H9 (cell line): Measurements from ENCODE around the gene SLC14A1. TPM values are rescaled to one million over a fixed set of nuclear protein-coding genes. Genes with fewer than 3 reads are reported as not detected.

Experiments used
- DNase-seq: peaks from one replicate; pipeline ENCODE4 v3.0.0-alpha.2; 2017
- H2AFZ ChIP-seq: one replicate; pipeline ENCODE4 v1.6.1; 2013; ENCODE audit warnings: mild to moderate bottlenecking, low read length, control low read depth, moderate library complexity
- H2AK5ac ChIP-seq: 2 replicates; pipeline ENCODE4 v1.6.1; 2013; ENCODE audit warnings: low read length, control low read depth, mixed read lengths; ENCODE audit not compliant: insufficient read length
- H2BK120ac ChIP-seq: one replicate; pipeline ENCODE4 v1.6.1; 2013; ENCODE audit warnings: low read depth, mild to moderate bottlenecking, low read length, control low read depth, inconsistent platforms; ENCODE audit not compliant: poor library complexity, severe bottlenecking
- H2BK12ac ChIP-seq: 2 replicates; pipeline ENCODE4 v1.6.1; 2013; ENCODE audit warnings: low read length, control low read depth, mixed read lengths, low read depth; ENCODE audit not compliant: insufficient read length
- H2BK15ac ChIP-seq: 2 replicates; pipeline ENCODE4 v1.6.1; 2013; ENCODE audit warnings: low read depth, low read length, control low read depth
- H2BK20ac ChIP-seq: one replicate; pipeline ENCODE4 v1.6.1; 2013; ENCODE audit warnings: low read depth, mild to moderate bottlenecking, low read length, control low read depth, inconsistent platforms; ENCODE audit not compliant: poor library complexity, severe bottlenecking
- H2BK5ac ChIP-seq: 2 replicates; pipeline ENCODE4 v1.6.1; 2013; ENCODE audit warnings: low read length, control low read depth, mixed read lengths; ENCODE audit not compliant: insufficient read length
- H3K14ac ChIP-seq: 2 replicates; pipeline ENCODE4 v1.6.1; 2013; ENCODE audit warnings: low read length, control low read depth; ENCODE audit not compliant: insufficient read depth
- H3K18ac ChIP-seq: 2 replicates; pipeline ENCODE4 v1.6.1; 2013; ENCODE audit warnings: low read depth, mild to moderate bottlenecking, mixed read lengths, low read length, control low read depth; ENCODE audit not compliant: insufficient read length
- H3K23ac ChIP-seq: 2 replicates; pipeline ENCODE4 v1.6.1; 2013; ENCODE audit warnings: low read length, control low read depth, mixed read lengths, low read depth; ENCODE audit not compliant: insufficient read length
- H3K23me2 ChIP-seq: 2 replicates; pipeline ENCODE4 v1.6.1; 2013; ENCODE audit warnings: low read depth, mild to moderate bottlenecking, mixed read lengths, low read length, control low read depth; ENCODE audit not compliant: insufficient read length, poor library complexity, severe bottlenecking
- H3K27ac ChIP-seq: 2 replicates; pipeline ENCODE4 v1.5.1; 2013; ENCODE audit warnings: low read length, control low read depth, mixed read lengths, low read depth; ENCODE audit not compliant: insufficient read length
- H3K27me3 ChIP-seq: 2 replicates; pipeline ENCODE4 v1.6.1; 2013; ENCODE audit warnings: low read length, control low read depth, inconsistent platforms; ENCODE audit not compliant: insufficient read depth
- H3K4ac ChIP-seq: 2 replicates; pipeline ENCODE4 v1.6.1; 2013; ENCODE audit warnings: low read depth, mild to moderate bottlenecking, control low read depth, inconsistent platforms, low read length, moderate library complexity
- H3K4me1 ChIP-seq: 2 replicates; pipeline ENCODE4 v1.6.1; 2013; ENCODE audit warnings: low read length, control low read depth, inconsistent platforms; ENCODE audit not compliant: insufficient read depth
- H3K4me2 ChIP-seq: 2 replicates; pipeline ENCODE4 v1.6.1; 2013; ENCODE audit warnings: low read length, control low read depth, mixed read lengths; ENCODE audit not compliant: insufficient read length, insufficient read depth
- H3K56ac ChIP-seq: 2 replicates; pipeline ENCODE4 v1.6.1; 2013; ENCODE audit warnings: low read depth, mild to moderate bottlenecking, mixed read lengths, low read length, control low read depth; ENCODE audit not compliant: insufficient read length
- H3K79me1 ChIP-seq: 2 replicates; pipeline ENCODE4 v1.6.1; 2013; ENCODE audit warnings: low read depth, mild to moderate bottlenecking, moderate library complexity, low read length, control low read depth, inconsistent platforms; ENCODE audit not compliant: insufficient read depth, poor library complexity, severe bottlenecking
- H3K79me2 ChIP-seq: 2 replicates; pipeline ENCODE4 v1.6.1; 2013; ENCODE audit warnings: low read length, control low read depth, inconsistent platforms; ENCODE audit not compliant: insufficient read depth
- H3K9ac ChIP-seq: 2 replicates; pipeline ENCODE4 v1.6.1; 2013; ENCODE audit warnings: low read length, control low read depth, mixed read lengths; ENCODE audit not compliant: insufficient read length; ENCODE audit errors: extremely low read depth
- H3K9me3 ChIP-seq: one replicate; pipeline ENCODE4 v1.6.1; 2013; ENCODE audit warnings: low read depth, low read length, inconsistent platforms; ENCODE audit not compliant: control insufficient read depth
- H3T11ph ChIP-seq: one replicate; pipeline ENCODE4 v1.6.1; 2013; ENCODE audit warnings: mild to moderate bottlenecking, low read length, control low read depth, inconsistent platforms
- H4K20me1 ChIP-seq: one replicate; pipeline ENCODE4 v1.6.1; 2013; ENCODE audit not compliant: control insufficient read depth, insufficient read length, insufficient read depth
- H4K5ac ChIP-seq: 2 replicates; pipeline ENCODE4 v1.6.1; 2013; ENCODE audit warnings: low read depth, mild to moderate bottlenecking, mixed read lengths, low read length, control low read depth; ENCODE audit not compliant: insufficient read length
- H4K8ac ChIP-seq: replicated peaks from 2 replicates; pipeline ENCODE4 v1.6.1; 2013; ENCODE audit warnings: low read length, control low read depth, mixed read lengths, low read depth; ENCODE audit not compliant: insufficient read length
- H4K91ac ChIP-seq: 2 replicates; pipeline ENCODE4 v1.6.1; 2013; ENCODE audit warnings: low read depth, mild to moderate bottlenecking, moderate library complexity, mixed read lengths, low read length, control low read depth; ENCODE audit not compliant: insufficient read length
- H3K27ac Mint-ChIP-seq, 3 experiments: 2 replicates in 2 of 3; 3 replicates in 1 of 3; pipeline ENCODE4 v1.8.0; 2020 to 2021; ENCODE audit warnings: mixed read lengths in 3 of 3, mild to moderate bottlenecking in 1 of 3, moderate library complexity in 1 of 3
- H3K27me3 Mint-ChIP-seq: 2 replicates; pipeline ENCODE4 v1.8.0; 2021; ENCODE audit warnings: low read depth, mild to moderate bottlenecking, moderate library complexity, mixed read lengths
- H3K36me3 Mint-ChIP-seq, 3 experiments: 2 replicates in 2 of 3; 3 replicates in 1 of 3; pipeline ENCODE4 v1.8.0; 2020 to 2021; ENCODE audit warnings: low read depth in 3 of 3, mixed read lengths in 3 of 3; ENCODE audit not compliant: insufficient read depth in 1 of 3
- H3K4me1 Mint-ChIP-seq, 2 experiments: 2 replicates each; pipeline ENCODE4 v1.8.0; 2020; ENCODE audit warnings: mixed read lengths in 2 of 2
- H3K4me3 Mint-ChIP-seq, 2 experiments: 2 replicates in 1 of 2; 3 replicates in 1 of 2; pipeline ENCODE4 v1.8.0; 2020 to 2021; ENCODE audit warnings: mild to moderate bottlenecking in 2 of 2, mixed read lengths in 2 of 2, moderate library complexity in 1 of 2
- H3K9me3 Mint-ChIP-seq, 2 experiments: 2 replicates in 1 of 2; 3 replicates in 1 of 2; pipeline ENCODE4 v1.8.0; 2020; ENCODE audit warnings: mild to moderate bottlenecking in 2 of 2, mixed read lengths in 2 of 2, moderate library complexity in 1 of 2
- WGBS: extraction: QIAGEN DNeasy Blood & Tissue Kit; methylation state at CpG from one replicate; pipeline ENCODE4 v1.1.7; 2013; ENCODE audit warnings: missing lambda C conversion rate, low lambda C conversion rate, mixed read lengths; ENCODE audit not compliant: insufficient read length; ENCODE audit errors: extremely low coverage; 5-methylcytosine and 5-hydroxymethylcytosine counted together
- total RNA-seq: library from RNA; stranded (reverse); gene quantifications from 2 replicates; pipeline ENCODE4 v1.2.1, GENCODE V29; 2021
- TF ChIP-seq, protein P1 (sequence below): fragments of 200-600 bp; sonication (generic); conservative IDR thresholded peaks from 3 replicates; pipeline ENCODE4 v1.8.0; 2021; ENCODE audit warnings: antibody characterized with exemption, mild to moderate bottlenecking

The SLC14A1 gene
- total RNA-seq, 1 experiment from 2014 or later = not detected

- H3K14ac ChIP-seq = no peak overlapping the region
- no peaks in the 10 kb centered on the region for H3K27me3 ChIP-seq
- Mint-ChIP-seq H3K9me3 (no peaks in the 10 kb centered on the region), H3K4me3 (no peak overlapping the region), H3K27ac (no peak overlapping the region), H3K4me1 (peaks cover 3 to 5% of the 10 kb centered on the region in 2 experiments; a peak in 3 of 4 replicates), H3K27me3 (no peaks in the 10 kb centered on the region), H3K36me3 (no peaks in the 10 kb centered on the region)
- no peaks in the 10 kb centered on the region for H3K23me2 ChIP-seq
- no peak overlapping the region for H2BK5ac ChIP-seq
- H3K4ac ChIP-seq = no peak overlapping the region
- no peak overlapping the region for H2BK120ac ChIP-seq
- H4K8ac ChIP-seq = no peak overlapping the region
- TF ChIP-seq, protein P1, sequence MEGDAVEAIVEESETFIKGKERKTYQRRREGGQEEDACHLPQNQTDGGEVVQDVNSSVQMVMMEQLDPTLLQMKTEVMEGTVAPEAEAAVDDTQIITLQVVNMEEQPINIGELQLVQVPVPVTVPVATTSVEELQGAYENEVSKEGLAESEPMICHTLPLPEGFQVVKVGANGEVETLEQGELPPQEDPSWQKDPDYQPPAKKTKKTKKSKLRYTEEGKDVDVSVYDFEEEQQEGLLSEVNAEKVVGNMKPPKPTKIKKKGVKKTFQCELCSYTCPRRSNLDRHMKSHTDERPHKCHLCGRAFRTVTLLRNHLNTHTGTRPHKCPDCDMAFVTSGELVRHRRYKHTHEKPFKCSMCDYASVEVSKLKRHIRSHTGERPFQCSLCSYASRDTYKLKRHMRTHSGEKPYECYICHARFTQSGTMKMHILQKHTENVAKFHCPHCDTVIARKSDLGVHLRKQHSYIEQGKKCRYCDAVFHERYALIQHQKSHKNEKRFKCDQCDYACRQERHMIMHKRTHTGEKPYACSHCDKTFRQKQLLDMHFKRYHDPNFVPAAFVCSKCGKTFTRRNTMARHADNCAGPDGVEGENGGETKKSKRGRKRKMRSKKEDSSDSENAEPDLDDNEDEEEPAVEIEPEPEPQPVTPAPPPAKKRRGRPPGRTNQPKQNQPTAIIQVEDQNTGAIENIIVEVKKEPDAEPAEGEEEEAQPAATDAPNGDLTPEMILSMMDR = no peak
- H3K27ac ChIP-seq = no peak overlapping the region
- H3K9ac ChIP-seq = no peak overlapping the region
- no peaks in the 10 kb centered on the region for H4K20me1 ChIP-seq
- no peak overlapping the region for H3K18ac ChIP-seq
- H3K23ac ChIP-seq = no peak overlapping the region
- no peak overlapping the region for H2AFZ ChIP-seq
- no peak overlapping the region for H4K91ac ChIP-seq
- no peak for DNase-seq
- no peak overlapping the region for H2BK20ac ChIP-seq
- no CpG with 5 or more reads among the region's 4 CpGs for WGBS
- H2AK5ac ChIP-seq = no peak overlapping the region
- H2BK15ac ChIP-seq = no peak overlapping the region
- no peaks in the 10 kb centered on the region for H3K4me1 ChIP-seq
- H3K79me1 ChIP-seq = no peaks in the 10 kb centered on the region
- H4K5ac ChIP-seq = no peak overlapping the region
- no peaks in the 10 kb centered on the region for H3K79me2 ChIP-seq
- H3K4me2 ChIP-seq = no peak overlapping the region
- no peak overlapping the region for H2BK12ac ChIP-seq
- H3K56ac ChIP-seq = no peak overlapping the region
- H3K9me3 ChIP-seq = no peaks in the 10 kb centered on the region
- no peak overlapping the region for H3T11ph ChIP-seq
Observed at GRCh38 chr18:45678441-45678840, 45.5 kb upstream of the SLC14A1 start.
